DLD1 (cell line): Measurements from ENCODE around the gene LGR6.

Source experiments
- in situ Hi-C: cut with HindIII; loops from 2 replicates; pipeline ENCODE4 v1.10.0; 2017; ENCODE audit warnings: low sequenced_read_pairs

LGR6 gene

DNA sequence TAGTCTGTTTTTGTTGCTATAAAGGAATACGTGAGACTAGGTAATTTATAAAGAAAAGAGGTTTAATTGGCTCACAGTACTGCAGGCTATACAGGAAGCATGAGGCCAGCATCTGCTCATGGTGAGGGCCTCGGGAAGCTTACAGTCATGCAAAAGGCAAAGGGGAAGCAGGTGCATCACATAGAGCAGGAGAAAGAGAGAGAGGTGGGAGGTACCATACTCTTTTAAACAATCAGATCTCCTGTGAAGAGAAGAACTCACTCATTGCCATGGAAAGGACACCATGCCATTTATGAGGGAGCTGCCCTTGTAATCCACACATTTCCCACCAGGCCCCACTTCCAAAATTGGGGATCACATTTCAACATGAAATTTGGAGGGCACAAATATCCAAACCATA, 167.6 kb downstream of the LGR6 start:
- in situ Hi-C loops = no loop called here

DNA sequence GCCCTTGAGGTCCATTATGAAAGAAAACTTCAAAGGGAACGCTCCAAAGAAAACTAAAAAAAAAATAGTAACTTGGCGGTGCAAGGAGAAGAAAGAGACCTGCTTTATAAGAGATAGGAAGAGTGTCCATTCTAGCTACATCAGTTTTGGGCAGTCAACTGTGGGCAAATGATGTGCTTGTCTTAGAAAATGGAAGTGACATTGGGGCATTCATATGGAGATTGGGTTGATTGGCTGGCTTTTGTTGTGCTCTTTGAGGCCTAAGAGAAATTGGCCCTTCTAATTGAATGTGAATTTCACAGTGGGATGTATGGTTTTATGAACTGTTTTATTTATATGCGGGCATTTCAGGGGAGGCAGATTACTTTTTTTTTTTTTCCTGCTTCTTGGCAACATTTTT, 168.1 kb downstream of the LGR6 start:
- in situ Hi-C loops = no loop called here

DNA sequence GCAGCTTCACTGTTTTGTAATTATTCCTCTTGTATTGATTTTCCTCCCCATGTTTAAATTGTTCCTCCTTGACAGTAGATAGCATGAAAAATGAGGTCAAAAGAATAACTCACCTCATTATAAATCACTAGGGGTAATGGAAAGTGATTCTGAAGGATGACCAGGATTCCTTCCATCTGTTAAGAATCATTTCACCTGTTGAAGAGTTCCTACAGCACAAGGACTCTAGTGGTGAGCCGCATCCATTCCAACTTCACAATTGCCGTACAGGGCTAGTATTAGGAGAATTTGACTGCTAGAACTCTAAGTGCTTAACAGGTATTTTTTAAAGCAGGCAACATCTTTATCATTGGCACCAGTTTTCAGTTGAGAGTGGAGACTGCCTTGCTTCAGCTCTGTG, 168.6 kb downstream of the LGR6 start:
- in situ Hi-C loops = no loop called here

DNA sequence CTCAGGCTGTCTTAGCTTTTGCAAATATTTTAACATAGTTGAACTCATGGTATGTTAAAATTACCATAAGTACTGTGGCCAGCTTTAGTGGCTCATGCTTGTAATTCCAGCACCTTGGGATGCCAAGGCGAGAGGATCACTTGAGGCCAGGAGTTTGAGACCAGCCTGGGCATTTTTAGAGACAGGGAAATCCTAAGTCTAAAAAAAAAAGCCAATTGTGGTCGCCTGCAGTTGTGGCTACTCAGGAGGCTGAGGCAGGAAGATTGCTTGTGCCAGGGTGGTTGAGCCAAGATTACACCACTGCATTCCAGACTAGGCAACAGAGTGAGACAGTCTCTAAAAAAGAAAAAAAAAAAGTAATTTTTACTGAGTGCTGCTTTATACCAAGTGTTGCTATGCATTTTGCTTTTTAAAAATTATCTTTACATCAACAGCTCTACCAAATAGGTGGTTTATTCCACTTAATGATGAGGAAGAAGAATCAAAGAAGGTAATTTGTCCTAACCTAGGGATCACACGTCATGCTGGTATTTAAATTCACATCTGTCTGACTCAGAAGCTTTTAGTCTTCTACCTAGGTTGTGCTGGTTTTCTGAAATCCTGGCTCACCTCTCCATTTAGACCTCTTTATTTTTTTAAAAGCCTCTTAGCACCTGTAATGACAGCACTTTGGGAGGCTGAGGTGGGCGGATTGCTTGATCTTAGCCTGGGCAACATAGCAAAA, 171.7 kb downstream of the LGR6 start:
- in situ Hi-C loops = no loop called here

DNA sequence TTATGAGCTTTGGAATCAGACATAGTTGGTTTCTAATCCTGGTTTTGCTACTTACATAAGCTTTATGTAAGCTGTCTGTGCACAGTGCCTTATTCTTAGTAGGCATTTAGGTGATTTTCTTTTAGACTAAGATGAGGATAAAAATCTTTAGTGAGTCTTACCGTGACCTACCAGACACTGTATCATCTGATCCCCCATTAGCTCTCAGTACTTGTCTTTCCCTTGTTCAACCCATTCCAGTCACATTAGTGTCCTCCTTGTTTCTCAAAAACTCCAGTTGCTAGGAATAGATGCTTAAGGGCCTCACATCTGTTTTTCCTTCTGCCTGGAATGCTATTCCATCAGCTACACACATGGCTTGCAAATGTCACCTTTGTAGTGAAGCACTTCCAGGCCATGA, 173.7 kb downstream of the LGR6 start:
- in situ Hi-C loops = no loop called here
